ENCODE data around the gene NSG1.
"Not testable (repeated sequence)": the region's sequence is repeated elsewhere in the genome, so short reads cannot be mapped to it uniquely, and the experiment has no call there.

Gene NSG1

GRCh38 chr4:4461850-4462249, 74.9 kb downstream of the NSG1 start:
- DNase-seq: peak in 3 of 56 donors; percentile 13 to 21 (median 15)

DNA sequence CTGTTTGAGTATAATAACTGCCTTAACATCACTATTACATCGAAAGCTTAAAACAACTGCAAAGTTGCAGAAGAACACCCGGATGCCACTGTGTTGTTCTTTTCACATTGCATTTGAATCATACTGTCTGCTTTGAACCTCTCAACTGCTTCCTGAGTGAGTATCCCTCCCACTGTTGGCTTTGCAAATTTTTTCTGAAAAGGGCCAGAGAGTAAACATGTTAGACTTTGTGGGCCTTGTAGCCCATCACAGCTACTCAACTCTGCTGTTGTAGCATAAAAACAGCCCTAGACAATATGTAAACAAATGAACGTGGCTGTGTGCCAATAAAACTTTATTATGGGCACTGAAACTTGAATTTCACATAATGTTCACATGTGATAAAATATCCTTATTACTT, 76.1 kb downstream of the NSG1 start:
- DNase-seq: no peak

GRCh38 chr4:4465238-4465637, 78.3 kb downstream of the NSG1 start:
- DNase-seq: not testable (repeated sequence)
